ENCODE measurements around the gene TGFB1I1.
A peak's percentile ranks its signal among the peaks of the same experiment; 100 is the strongest.
"Not testable (repeated sequence)": the region's sequence is repeated elsewhere in the genome, so short reads cannot be mapped to it uniquely, and the experiment has no call there.

TGFB1I1 gene

GRCh38 chr16:31471241-31471874, 594 bp upstream of the TGFB1I1 start:
- DNase-seq (ENCODE audit: low read depth), result no peak

GRCh38 chr16:31472709-31473203, 804 bp downstream of the TGFB1I1 start:
- peak; percentile 75 for DNase-seq (ENCODE audit: low read depth)

- DNase-seq (ENCODE audit: low read depth), result no peak
Measured at GRCh38 chr16:31473264-31473984, 1.5 kb downstream of the TGFB1I1 start.

DNA sequence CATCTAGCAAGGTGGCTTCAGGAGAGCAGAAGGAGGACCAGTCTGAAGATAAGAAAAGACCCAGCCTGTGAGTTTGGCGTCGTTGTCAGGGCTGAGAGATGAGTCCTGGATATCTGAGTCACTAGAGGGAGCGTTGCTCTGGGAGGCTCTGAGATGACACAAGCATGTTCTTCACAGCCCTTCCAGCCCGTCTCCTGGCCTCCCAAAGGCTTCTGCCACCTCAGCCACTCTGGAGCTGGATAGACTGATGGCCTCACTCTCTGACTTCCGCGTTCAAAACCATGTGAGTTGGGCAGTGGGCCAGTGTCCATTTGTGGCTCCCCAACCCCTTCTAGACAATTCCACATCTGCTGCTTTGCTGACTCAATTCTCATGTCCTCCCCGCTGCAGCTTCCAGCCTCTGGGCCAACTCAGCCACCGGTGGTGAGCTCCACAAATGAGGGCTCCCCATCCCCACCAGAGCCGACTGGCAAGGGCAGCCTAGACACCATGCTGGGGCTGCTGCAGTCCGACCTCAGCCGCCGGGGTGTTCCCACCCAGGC, 2.3 kb downstream of the TGFB1I1 start:
- DNase-seq (ENCODE audit: low read depth), result peak; percentile 79

DNA sequence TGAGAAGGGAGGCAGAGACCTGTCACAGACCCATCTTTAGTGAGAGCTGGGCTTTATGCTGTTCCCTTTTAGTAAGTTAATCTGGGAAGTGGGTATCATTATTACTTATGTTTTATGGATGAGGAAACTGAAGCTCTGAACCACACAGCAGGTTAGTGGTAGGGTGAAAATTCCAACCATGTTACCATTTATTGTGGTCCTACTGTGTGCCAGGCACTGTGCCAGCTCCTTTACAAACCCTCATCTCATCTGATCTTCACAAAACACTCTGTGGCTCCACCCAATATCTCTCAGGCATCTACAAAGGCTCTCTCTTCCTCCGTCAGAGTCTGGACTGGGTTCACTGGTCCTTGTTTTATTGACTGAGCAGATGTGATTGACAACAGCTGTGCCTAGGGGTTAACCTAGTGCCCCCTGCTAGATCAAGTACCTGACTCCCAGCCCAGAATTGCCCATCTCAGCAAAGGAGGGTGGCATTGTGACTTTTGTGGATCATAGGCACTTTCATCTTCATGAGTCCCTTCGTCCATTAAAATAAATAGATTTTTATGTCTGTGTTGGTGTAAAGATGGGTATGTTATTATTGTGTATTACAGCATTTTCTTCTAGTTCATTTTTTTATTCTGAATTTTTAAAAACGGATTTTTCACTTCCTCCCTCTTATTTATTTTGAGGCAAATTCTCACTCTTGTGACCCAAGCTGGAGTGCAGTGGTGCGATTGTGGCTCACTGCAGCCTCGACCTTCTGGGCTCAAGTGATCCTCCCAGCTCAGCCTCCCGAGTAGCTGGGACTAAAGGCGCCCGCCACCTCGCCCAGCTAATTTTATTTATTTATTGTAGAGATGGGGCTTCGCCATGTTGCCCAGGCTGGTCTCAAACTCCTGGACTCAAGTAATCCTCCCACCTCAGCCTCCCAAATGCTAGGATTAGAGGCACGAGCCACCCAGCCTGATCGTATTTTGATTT, 3.1 kb downstream of the TGFB1I1 start:
- DNase-seq (ENCODE audit: low read depth), result no peak

DNA sequence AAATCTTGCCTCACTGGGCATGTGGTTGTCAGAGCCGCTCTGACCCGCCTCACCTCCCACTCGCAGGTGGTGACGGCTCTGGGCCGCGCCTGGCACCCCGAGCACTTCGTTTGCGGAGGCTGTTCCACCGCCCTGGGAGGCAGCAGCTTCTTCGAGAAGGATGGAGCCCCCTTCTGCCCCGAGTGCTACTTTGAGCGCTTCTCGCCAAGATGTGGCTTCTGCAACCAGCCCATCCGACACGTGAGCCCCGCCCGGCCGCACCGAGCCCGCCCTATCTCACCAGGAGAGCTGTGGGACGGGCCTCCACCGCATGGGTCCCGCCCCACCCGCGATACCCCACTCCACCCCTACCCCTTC, 4.0 kb downstream of the TGFB1I1 start:
- DNase-seq (ENCODE audit: low read depth), result no peak

GRCh38 chr16:31476303-31477219, 4.6 kb downstream of the TGFB1I1 start:
- DNase-seq (ENCODE audit: low read depth), result no peak

GRCh38 chr16:31477220-31478216, 5.6 kb downstream of the TGFB1I1 start:
- DNase-seq (ENCODE audit: low read depth), result no peak

- DNase-seq (ENCODE audit: low read depth), result no peak
Measured at GRCh38 chr16:31478956-31479355, 7.0 kb downstream of the TGFB1I1 start.

DNA sequence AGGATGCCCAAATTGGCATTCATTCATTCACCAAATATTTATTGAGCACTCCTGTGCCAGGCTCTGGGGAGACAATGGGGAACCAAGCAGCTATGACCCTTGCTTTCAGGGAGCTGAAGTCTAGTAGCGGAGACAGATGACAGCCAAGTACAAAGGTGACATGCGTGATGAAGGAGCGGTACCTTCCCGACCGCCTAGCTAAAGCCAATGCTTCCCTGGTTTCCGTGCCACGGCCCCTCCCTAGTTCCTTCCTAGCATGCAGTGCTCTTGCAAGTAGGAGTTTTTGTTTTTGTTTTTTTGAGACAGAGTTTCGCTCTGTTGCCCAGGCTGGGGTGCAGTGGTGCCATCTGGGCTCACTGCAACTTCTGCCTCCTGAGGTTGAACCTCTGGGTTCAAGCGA, 7.8 kb downstream of the TGFB1I1 start:
- DNase-seq (ENCODE audit: low read depth), result no peak

- DNase-seq (ENCODE audit: low read depth), result no peak
Measured at GRCh38 chr16:31480851-31481536, 9.0 kb downstream of the TGFB1I1 start.

- DNase-seq (ENCODE audit: low read depth), result no peak
Measured at GRCh38 chr16:31483081-31483480, 11.1 kb downstream of the TGFB1I1 start, which contains the start of gene SLC5A2. TSS of gene SLC5A2 (plus strand) at chr16:31483123. CDS start at chr16:31483137, 14 bp downstream.

DNA sequence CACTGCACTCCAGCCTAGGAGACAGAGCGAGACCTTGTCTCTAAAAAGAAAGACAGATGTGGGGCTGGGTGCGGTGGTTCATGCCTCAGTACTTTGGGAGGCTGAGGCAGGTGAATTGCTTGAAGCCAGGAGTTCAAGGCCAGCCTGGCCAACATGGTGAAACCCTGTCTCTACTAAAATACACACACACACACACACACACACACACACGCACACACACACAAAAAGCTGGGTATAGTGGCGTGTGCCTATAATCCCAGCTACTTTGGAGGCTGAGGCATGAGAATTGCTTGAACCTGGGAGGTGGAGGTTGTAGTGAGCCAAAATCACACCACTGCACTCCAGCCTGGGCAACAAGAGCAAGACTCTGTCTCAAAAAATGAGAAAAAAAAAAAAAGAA, 12.1 kb downstream of the TGFB1I1 start:
- not testable (repeated sequence) for DNase-seq (ENCODE audit: low read depth)

- DNase-seq (ENCODE audit: low read depth), result no peak
Measured at GRCh38 chr16:31484491-31485171, 12.7 kb downstream of the TGFB1I1 start.

GRCh38 chr16:31485571-31485970, 13.6 kb downstream of the TGFB1I1 start:
- DNase-seq (ENCODE audit: low read depth), result no peak

- no peak for DNase-seq (ENCODE audit: low read depth)
Measured at GRCh38 chr16:31486045-31486444, 14.1 kb downstream of the TGFB1I1 start.

- no peak for DNase-seq (ENCODE audit: low read depth)
Measured at GRCh38 chr16:31487071-31487719, 15.2 kb downstream of the TGFB1I1 start.
